HG02970 (cell line): Measurements from ENCODE around the gene CEACAM8.
"Not testable (repeated sequence)": the region's sequence is repeated elsewhere in the genome, so short reads cannot be mapped to it uniquely, and the experiment has no call there.

ENCODE experiments used
- ATAC-seq: cut with Tn5 transposase; IDR thresholded peaks from one replicate; pipeline ENCODE4 v1.9.1; 2021; ENCODE audit warnings: mild to moderate bottlenecking, moderate library complexity, moderate number of reproducible peaks; ENCODE audit not compliant: unreplicated experiment, low FRiP score

The CEACAM8 gene

GRCh38 chr19:42576241-42576640 lies 18.5 kb downstream of the CEACAM8 start:
- ATAC-seq: no peak

GRCh38 chr19:42573642-42574041 lies 21.1 kb downstream of the CEACAM8 start:
- ATAC-seq: no peak

GRCh38 chr19:42571116-42571515 lies 23.6 kb downstream of the CEACAM8 start:
- no peak for ATAC-seq

- no peak for ATAC-seq
Measured at GRCh38 chr19:42569193-42569592, 25.5 kb downstream of the CEACAM8 start.

GRCh38 chr19:42568006-42568405 lies 26.7 kb downstream of the CEACAM8 start:
- ATAC-seq: no peak

GRCh38 chr19:42567567-42567966 lies 27.2 kb downstream of the CEACAM8 start:
- ATAC-seq: no peak

- no peak for ATAC-seq
Measured at GRCh38 chr19:42563352-42564210, 31.1 kb downstream of the CEACAM8 start.

GRCh38 chr19:42561512-42561911 lies 33.2 kb downstream of the CEACAM8 start:
- ATAC-seq: no peak

- no peak for ATAC-seq
Measured at GRCh38 chr19:42560731-42561130, 34.0 kb downstream of the CEACAM8 start.

GRCh38 chr19:42558450-42559150 lies 36.1 kb downstream of the CEACAM8 start:
- ATAC-seq: no peak

GRCh38 chr19:42557386-42557871 lies 37.3 kb downstream of the CEACAM8 start:
- not testable (repeated sequence) for ATAC-seq

GRCh38 chr19:42555801-42556200 lies 38.9 kb downstream of the CEACAM8 start:
- ATAC-seq: no peak

GRCh38 chr19:42555317-42555716 lies 39.4 kb downstream of the CEACAM8 start:
- no peak for ATAC-seq

GRCh38 chr19:42554046-42554575 lies 40.6 kb downstream of the CEACAM8 start:
- ATAC-seq: no peak

GRCh38 chr19:42553292-42554045 lies 41.3 kb downstream of the CEACAM8 start:
- ATAC-seq: no peak

- ATAC-seq: no peak
Measured at GRCh38 chr19:42552086-42553065, 42.3 kb downstream of the CEACAM8 start.

GRCh38 chr19:42550521-42550920 lies 44.2 kb downstream of the CEACAM8 start:
- ATAC-seq: not testable (repeated sequence)

GRCh38 chr19:42549067-42549466 lies 45.7 kb downstream of the CEACAM8 start:
- ATAC-seq: not testable (repeated sequence)

GRCh38 chr19:42548552-42548951 lies 46.2 kb downstream of the CEACAM8 start:
- no peak for ATAC-seq
